ENCODE results near the gene MTSS2. TPM values are rescaled to one million over a fixed set of nuclear protein-coding genes. Genes with fewer than 3 reads are reported as not detected.

The MTSS2 gene
- total and polyA plus RNA-seq, 2 of the 8 experiments (the other 6 are each of a cell fraction or from before 2014, with no cell fraction given) = 23.3 to 36.7 TPM

- H3K27ac ChIP-seq (ENCODE audit: low read depth, low read length) = no peak overlapping the region
- no peak overlapping the region for H2BK15ac ChIP-seq (ENCODE audit: low read length)
- H4K91ac ChIP-seq (replicated peaks; ENCODE audit: insufficient read length, low read length) = no peak overlapping the region
- H3K23me2 ChIP-seq (ENCODE audit: low read depth, low read length) = no peaks in the 10 kb centered on the region
- peaks cover 0 to 5% of the 10 kb centered on the region in 2 experiments for H4K20me1 ChIP-seq (replicated peaks in 1 of 2; ENCODE audit: control insufficient read depth in 1 of 2, insufficient read depth in 2 of 2, low read length in 2 of 2)
- H3K9ac ChIP-seq (replicated peaks in 1 of 4; ENCODE audit: extremely low read depth in 1 of 4, low read depth in 3 of 4, low read length in 3 of 4) = no peak overlapping the region
- no peaks in the 10 kb centered on the region for H3K79me1 ChIP-seq (ENCODE audit: low read depth, low read length)
- H2AK5ac ChIP-seq (ENCODE audit: low read depth, low read length) = no peak overlapping the region
- TF ChIP-seq RFX5 (IDR thresholded peaks at IDR 0.05; ENCODE audit: borderline replicate concordance, low read depth, low read length) (no peak), KDM1A (IDR thresholded peaks at IDR 0.05; ENCODE audit: borderline replicate concordance, low read length) (no peak)
- no peak overlapping the region for H2BK12ac ChIP-seq (ENCODE audit: low read depth, low read length)
- H2BK5ac ChIP-seq (ENCODE audit: low read depth, low read length) = no peak overlapping the region
- CTCF ChIA-PET (ENCODE audit: partially characterized antibody) = interaction anchor here (0.6 to 8.0 kb wide), 8 partner anchors 11 to 99 kb away, joined by 3 to 141 read pairs (median 4); no protein-coding TSS in a partner anchor
- no peak overlapping the region for H2BK120ac ChIP-seq (replicated peaks; ENCODE audit: low read depth, low read length)
- H3K4me2 ChIP-seq (ENCODE audit: insufficient read depth in 1 of 2, low read depth in 2 of 2, low read length in 2 of 2) = no peak overlapping the region
- no peak overlapping the region for H3K18ac ChIP-seq (ENCODE audit: extremely low read depth, low read length)
- H4K8ac ChIP-seq (ENCODE audit: extremely low read depth, insufficient read depth, low read length) = no peak overlapping the region; the same call in 1 of the 2 replicates
- no peak overlapping the region for H3K14ac ChIP-seq (ENCODE audit: insufficient read length)
- H2BK20ac ChIP-seq (ENCODE audit: low read length) = no peak overlapping the region
- FAIRE-seq (no peak), DNase-seq (ENCODE audit: low read depth in 1 of 2, low spot score in 2 of 2) (no peak)
- 97% methylated on average over 11 of the region's 14 CpGs; no CpG with 5 or more reads in 1 of the 2 experiments for WGBS, 2 experiments (ENCODE audit: extremely low coverage in 1 of 2, insufficient coverage in 1 of 2, insufficient read length in 1 of 2, insufficient replicate concordance in 2 of 2, low coverage in 1 of 2, low lambda C conversion rate in 2 of 2, missing lambda C conversion rate in 1 of 2)
- H3K4me1 ChIP-seq (replicated peaks in 1 of 4; ENCODE audit: control insufficient read depth in 3 of 4, insufficient read depth in 4 of 4, low read length in 3 of 4) = peaks cover 0 to 11% (median 3%) of the 10 kb centered on the region in 4 experiments; a peak in 3 of 7 replicates
- no peaks in the 10 kb centered on the region for H3K27me3 ChIP-seq (replicated peaks in 1 of 4; ENCODE audit: control insufficient read depth in 3 of 4, extremely low read depth in 1 of 4, insufficient read depth in 3 of 4, low read length in 3 of 4)
- no peak overlapping the region for H4K5ac ChIP-seq (ENCODE audit: insufficient read length, low read depth, low read length)
- no peak overlapping the region for H3K23ac ChIP-seq (ENCODE audit: insufficient read length)
- H3K36me3 ChIP-seq (ENCODE audit: control insufficient read depth in 2 of 4, insufficient read depth in 4 of 4, low read length in 3 of 4) = peaks cover 0 to 12% (median 1%) of the 10 kb centered on the region in 4 experiments; a peak in 2 of 8 replicates
- no peaks in the 10 kb centered on the region for H3K79me2 ChIP-seq (ENCODE audit: control insufficient read depth in 1 of 2, insufficient read depth in 2 of 2, low read length in 2 of 2)
- H3K56ac ChIP-seq (replicated peaks; ENCODE audit: insufficient read length, low read depth, low read length) = no peak overlapping the region
- H3K4me3 ChIP-seq (ENCODE audit: extremely low read depth in 1 of 4, insufficient read depth in 2 of 4, low read depth in 3 of 4, low read length in 4 of 4) = no peak overlapping the region
- H3K9me3 ChIP-seq (ENCODE audit: insufficient read depth in 2 of 2, low read depth in 1 of 2, low read length in 1 of 2) = no peaks in the 10 kb centered on the region
- H2AFZ ChIP-seq (ENCODE audit: low read length) = no peak overlapping the region
- POLR2A ChIA-PET (ENCODE audit: partially characterized antibody) = interaction anchor here (1.2 kb wide), 1 partner anchor 11 kb away, joined by 4 read pairs; no protein-coding TSS in a partner anchor
- no peak overlapping the region for H3K4ac ChIP-seq (replicated peaks; ENCODE audit: insufficient read length, low read depth, low read length)
Observed at GRCh38 chr16:70676675-70677498, 9.0 kb downstream of the MTSS2 start.

Data from H1 (cell line).